Astrocyte (in vitro differentiated cells and primary cell): ENCODE measurements around the gene SH3PXD2B.

Experiments
- EZH2 ChIP-seq: IDR thresholded peaks from 2 replicates; pipeline ENCODE4 v1.6.1; 2012; ENCODE audit warnings: mild to moderate bottlenecking, low read length, inconsistent platforms; ENCODE audit not compliant: insufficient read depth
- TF ChIP-seq, protein P1 (sequence below): IDR thresholded peaks from 2 replicates; pipeline ENCODE4 v1.5.1; 2011; ENCODE audit warnings: low read depth, mild to moderate bottlenecking, inconsistent platforms, low read length, moderate library complexity; ENCODE audit not compliant: insufficient read depth

DNA sequence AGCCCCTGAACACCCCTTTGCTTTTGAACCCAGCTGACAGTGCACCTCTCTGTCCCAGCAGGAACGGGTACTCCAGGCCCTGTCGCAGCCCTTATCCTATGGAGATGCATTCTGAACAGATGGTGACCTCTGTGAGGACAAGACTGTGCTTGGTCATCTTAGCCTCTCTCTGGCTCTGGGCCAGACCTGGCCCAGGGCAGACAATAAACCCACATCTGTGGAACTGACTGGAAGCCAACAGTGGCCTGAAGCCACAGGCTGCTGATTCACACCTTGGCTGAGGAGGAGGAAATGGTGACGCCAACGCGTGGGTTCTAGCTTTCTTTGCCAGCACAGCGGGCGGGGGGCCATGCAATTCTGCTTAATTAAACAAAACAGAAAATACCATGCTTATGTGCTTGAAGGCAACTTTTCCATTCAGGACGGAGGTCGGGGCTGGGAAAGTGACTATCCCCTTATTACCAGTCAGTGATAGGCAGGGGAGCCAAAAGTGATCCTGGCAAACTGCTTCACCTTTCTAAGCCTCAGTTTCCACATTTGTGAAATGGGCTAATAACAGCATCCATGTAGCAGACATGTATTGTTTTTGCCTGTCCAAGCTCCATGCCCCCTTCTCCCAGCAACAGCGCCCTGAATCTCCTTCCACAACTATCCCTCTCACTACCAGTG lies 10.8 kb downstream of the SH3PXD2B start:
- no peak for TF ChIP-seq EZH2
- TF ChIP-seq, protein P1, sequence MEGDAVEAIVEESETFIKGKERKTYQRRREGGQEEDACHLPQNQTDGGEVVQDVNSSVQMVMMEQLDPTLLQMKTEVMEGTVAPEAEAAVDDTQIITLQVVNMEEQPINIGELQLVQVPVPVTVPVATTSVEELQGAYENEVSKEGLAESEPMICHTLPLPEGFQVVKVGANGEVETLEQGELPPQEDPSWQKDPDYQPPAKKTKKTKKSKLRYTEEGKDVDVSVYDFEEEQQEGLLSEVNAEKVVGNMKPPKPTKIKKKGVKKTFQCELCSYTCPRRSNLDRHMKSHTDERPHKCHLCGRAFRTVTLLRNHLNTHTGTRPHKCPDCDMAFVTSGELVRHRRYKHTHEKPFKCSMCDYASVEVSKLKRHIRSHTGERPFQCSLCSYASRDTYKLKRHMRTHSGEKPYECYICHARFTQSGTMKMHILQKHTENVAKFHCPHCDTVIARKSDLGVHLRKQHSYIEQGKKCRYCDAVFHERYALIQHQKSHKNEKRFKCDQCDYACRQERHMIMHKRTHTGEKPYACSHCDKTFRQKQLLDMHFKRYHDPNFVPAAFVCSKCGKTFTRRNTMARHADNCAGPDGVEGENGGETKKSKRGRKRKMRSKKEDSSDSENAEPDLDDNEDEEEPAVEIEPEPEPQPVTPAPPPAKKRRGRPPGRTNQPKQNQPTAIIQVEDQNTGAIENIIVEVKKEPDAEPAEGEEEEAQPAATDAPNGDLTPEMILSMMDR: no peak
